HepG2 (cell line): ENCODE results near the gene GATB. TPM values are rescaled to one million over a fixed set of nuclear protein-coding genes. Genes with fewer than 3 reads are reported as not detected.

Experiments used
- ATAC-seq: fragments of 200-7000 bp; cut with Tn5 transposase; 3 replicates; pipeline ENCODE4 v1.9.1; 2020; ENCODE audit warnings: mild to moderate bottlenecking, moderate library complexity
- BruUV-seq: library from RNA; stranded (reverse); fragments of 400-500 nt; replicated peaks from 2 replicates; lab custom pipeline; 2021; lab: Mats Ljungman, UMichigan
- CTCF ChIA-PET: fragments of 300-600 bp; formaldehyde crosslinking; extraction: SDS; loops from one replicate; lab custom pipeline; 2021; ENCODE audit warnings: low total read pairs, inconsistent platforms, low intra/inter-chr PET ratio; lab: Yijun Ruan, JAX
- POLR2A ChIA-PET: fragments of 350-600 bp; sonication (Branson Sonifier 250); formaldehyde crosslinking; loops from one replicate; lab custom pipeline; 2020; ENCODE audit warnings: antibody characterized with exemption, inconsistent platforms; lab: Yijun Ruan, JAX
- DNase-seq: peaks from one replicate; pipeline ENCODE4 v3.0.0-alpha.2; 2015; ENCODE audit warnings: low spot score
- FAIRE-seq: peaks from 3 replicates; lab custom pipeline; 2011; peaks lifted over from hg19 to GRCh38; lab: Jason Lieb, UNC
- H2AFZ ChIP-seq: one replicate; pipeline ENCODE4 v1.6.1; 2011; ENCODE audit warnings: low read length, inconsistent platforms
- H3K27ac ChIP-seq: fragments of 300-600 bp; 3 replicates; pipeline ENCODE4 v1.8.0; 2011; ENCODE audit warnings: mixed run types, mild to moderate bottlenecking, mixed read lengths, low read length, inconsistent platforms; ENCODE audit not compliant: insufficient read depth; ENCODE audit errors: extremely low read length
- H3K27me3 ChIP-seq, 2 experiments: fragments of 200-600 bp in 1 of 2; 2 replicates in 1 of 2; 3 replicates in 1 of 2; pipeline versions ENCODE4 v1.6.0 to v1.8.0; 2011; ENCODE audit warnings: low read length in 2 of 2, mild to moderate bottlenecking in 2 of 2, moderate library complexity in 2 of 2, inconsistent platforms in 1 of 2; ENCODE audit not compliant: insufficient read depth in 2 of 2, control insufficient read depth in 1 of 2
- H3K36me3 ChIP-seq, 2 experiments: fragments of 200-600 bp in 1 of 2; replicated peaks in 1 of 2; 2 replicates in 1 of 2; 3 replicates in 1 of 2; pipeline versions ENCODE4 v1.5.1 to v1.8.0; 2011; ENCODE audit warnings: low read length in 2 of 2, inconsistent platforms in 1 of 2; ENCODE audit not compliant: insufficient read depth in 2 of 2, control insufficient read depth in 1 of 2
- H3K4me1 ChIP-seq: 2 replicates; pipeline ENCODE4 v1.5.1; 2012; ENCODE audit warnings: low read length, inconsistent platforms; ENCODE audit not compliant: insufficient read depth
- H3K4me2 ChIP-seq: 2 replicates; pipeline ENCODE4 v1.6.0; 2011; ENCODE audit warnings: low read depth, low read length, inconsistent platforms
- H3K4me3 ChIP-seq, 3 experiments: fragments of 200-600 bp in 1 of 3; sonication (generic), shearing (Covaris generic) in 1 of 3; replicated peaks in 1 of 3; 2 replicates each; pipeline ENCODE4 v1.5.1; 2011 to 2016; ENCODE audit warnings: low read length in 3 of 3, inconsistent platforms in 2 of 3, low read depth in 2 of 3, mild to moderate bottlenecking in 2 of 3, control low read depth in 1 of 3, mixed read lengths in 1 of 3; ENCODE audit not compliant: insufficient read depth in 1 of 3
- H3K79me2 ChIP-seq: one replicate; pipeline ENCODE4 v1.6.1; 2011; ENCODE audit warnings: low read length, inconsistent platforms; ENCODE audit not compliant: insufficient read depth
- H3K9ac ChIP-seq: 2 replicates; pipeline ENCODE4 v1.6.0; 2011; ENCODE audit warnings: mild to moderate bottlenecking, low read depth, low read length, inconsistent platforms; ENCODE audit not compliant: insufficient read depth
- H3K9me3 ChIP-seq: 2 replicates; pipeline ENCODE4 v1.5.1; 2012; ENCODE audit warnings: mild to moderate bottlenecking, low read length
- H4K20me1 ChIP-seq: 2 replicates; pipeline ENCODE4 v1.6.0; 2011; ENCODE audit warnings: inconsistent platforms, mild to moderate bottlenecking, low read length, moderate library complexity; ENCODE audit not compliant: insufficient read depth
- CREB1 ChIP-seq, 2 experiments: fragments of 450-650 bp in 1 of 2; IDR thresholded peaks; 2 replicates each; pipeline ENCODE4 v1.6.1; 2016 to 2017; ENCODE audit warnings: control low read depth in 1 of 2, mild to moderate bottlenecking in 1 of 2, missing compliant biosample characterization in 1 of 2, missing genetic modification characterization in 1 of 2
- CREB3 ChIP-seq: sonication (generic); formaldehyde crosslinking; IDR thresholded peaks from 2 replicates; pipeline ENCODE4 v1.5.0; 2020; ENCODE audit warnings: missing genetic modification reagents
- DPF2 ChIP-seq: sonication (generic); formaldehyde crosslinking; IDR thresholded peaks from 2 replicates; pipeline ENCODE4 v1.4.0; 2020; ENCODE audit warnings: mild to moderate bottlenecking, low read depth, missing genetic modification reagents, borderline replicate concordance
- MBD4 ChIP-seq: IDR thresholded peaks from 2 replicates; pipeline ENCODE4 v1.6.1; 2012; ENCODE audit warnings: low read length, inconsistent platforms, borderline replicate concordance
- MEIS2 ChIP-seq: sonication (generic); formaldehyde crosslinking; IDR thresholded peaks from 2 replicates; pipeline ENCODE4 v1.9.0; 2021; ENCODE audit warnings: mild to moderate bottlenecking, missing genetic modification reagents
- MTF1 ChIP-seq: sonication (generic); formaldehyde crosslinking; IDR thresholded peaks from 2 replicates; pipeline ENCODE4 v1.5.0; 2020; ENCODE audit warnings: missing genetic modification reagents
- PAXIP1 ChIP-seq: sonication (generic); formaldehyde crosslinking; conservative IDR thresholded peaks from 2 replicates; pipeline ENCODE4 v1.4.0; 2020; ENCODE audit warnings: mild to moderate bottlenecking, missing genetic modification reagents, moderate library complexity
- PCBP2 ChIP-seq: fragments of 200-400 bp; formaldehyde crosslinking; optimal IDR thresholded peaks from 2 replicates; pipeline ENCODE3; 2018; ENCODE audit warnings: low read length, low read depth; ENCODE audit not compliant: poor library complexity, severe bottlenecking
- RFX1 ChIP-seq: fragments of 450-650 bp; IDR thresholded peaks from 2 replicates; pipeline ENCODE4 v1.6.1; 2017
- RXRA ChIP-seq: sonication (generic); formaldehyde crosslinking; IDR thresholded peaks from 2 replicates; pipeline ENCODE4 v1.5.1; 2020; ENCODE audit warnings: missing genetic modification reagents
- SRSF4 ChIP-seq: fragments of 200-400 bp; formaldehyde crosslinking; IDR thresholded peaks from one replicate; pipeline ENCODE4 v1.6.1; 2018; ENCODE audit warnings: mild to moderate bottlenecking, low read depth, low read length, moderate library complexity; ENCODE audit not compliant: poor library complexity, severe bottlenecking
- ZNF124 ChIP-seq: sonication (generic); formaldehyde crosslinking; IDR thresholded peaks from 2 replicates; pipeline ENCODE4 v1.4.0; 2020; ENCODE audit warnings: missing genetic modification reagents
- ZNF296 ChIP-seq: sonication (generic); formaldehyde crosslinking; conservative IDR thresholded peaks from 2 replicates; pipeline ENCODE4 v1.5.0; 2020; ENCODE audit warnings: mild to moderate bottlenecking, missing genetic modification reagents
- ZNF30 ChIP-seq: sonication (generic); formaldehyde crosslinking; IDR thresholded peaks from 2 replicates; pipeline ENCODE4 v1.5.0; 2020; ENCODE audit warnings: mild to moderate bottlenecking, missing genetic modification reagents
- ZNF33B ChIP-seq: sonication (generic); formaldehyde crosslinking; IDR thresholded peaks from 2 replicates; pipeline ENCODE4 v1.5.1; 2020; ENCODE audit warnings: mild to moderate bottlenecking, missing genetic modification reagents
- ZNF503 ChIP-seq: sonication (generic); formaldehyde crosslinking; IDR thresholded peaks from 2 replicates; pipeline ENCODE4 v1.4.0; 2020; ENCODE audit warnings: missing genetic modification reagents
- ZNF768 ChIP-seq: sonication (generic); formaldehyde crosslinking; IDR thresholded peaks from 2 replicates; pipeline ENCODE4 v1.4.0; 2020; ENCODE audit warnings: missing genetic modification reagents
- ZSCAN5A ChIP-seq: sonication (generic); formaldehyde crosslinking; IDR thresholded peaks from 2 replicates; pipeline ENCODE4 v1.8.0; 2022; ENCODE audit warnings: mild to moderate bottlenecking, missing genetic modification reagents, borderline replicate concordance
- in situ Hi-C: cut with HindIII; loops from 2 replicates; pipeline ENCODE4 v1.10.0; 2017; ENCODE audit warnings: low pct_unique_long_range_greater_than_20kb; ENCODE audit not compliant: extremely low pct_ligation_motif_present
- intact Hi-C: fragments of 100-400 bp; cut with micrococcal nuclease; formaldehyde crosslinking; loops from one replicate; pipeline ENCODE4 v1.10.0; 2022; ENCODE audit not compliant: unreplicated experiment
- polyA plus RNA-seq, 8 experiments: library from polyadenylated mRNA; depleted of rRNA in 3 of 8; stranded (reverse) in 7 of 8; unstranded in 1 of 8; fragments of >200 nt; fragmentation: Illumina TruSeq in 4 of 8; extraction: Trizol in 4 of 8; gene quantifications; 2 replicates each; pipeline versions ENCODE4 v1.2.1 to v1.2.3, GENCODE V29; 2011 to 2016; ENCODE audit warnings: low read depth in 4 of 8, missing spikeins in 1 of 8, mixed read lengths in 1 of 8; ENCODE audit not compliant: insufficient read depth in 1 of 8
- total RNA-seq, 5 experiments: library from RNA; depleted of rRNA; stranded (reverse); fragments of >200 nt; fragmentation: Illumina TruSeq; extraction: Trizol; gene quantifications; 2 replicates each; pipeline ENCODE4 v1.2.3, GENCODE V29; 2016; ENCODE audit warnings: low read depth in 1 of 5

Gene GATB
- total and polyA plus RNA-seq, 2 of the 13 experiments (the other 11 are each of a cell fraction or from before 2014, with no cell fraction given) = 32.3 to 32.4 TPM

GRCh38 chr4:151797853-151798252 is 37.0 kb upstream of the GATB start:
- Histone ChIP-seq H3K36me3 (no peaks in the 10 kb centered on the region), H3K4me3 (no peak overlapping the region), H4K20me1 (no peaks in the 10 kb centered on the region), H3K27me3 (peaks cover 1 to 7% of the 10 kb centered on the region in 2 experiments; a peak in 2 of 5 replicates), H3K4me2 (no peak overlapping the region), H3K9ac (no peak overlapping the region), H3K79me2 (no peaks in the 10 kb centered on the region), H3K27ac (no peak overlapping the region), H2AFZ (no peak overlapping the region), H3K4me1 (no peaks in the 10 kb centered on the region), H3K9me3 (no peaks in the 10 kb centered on the region)
- ATAC-seq (no peak), FAIRE-seq (no peak), DNase-seq (no peak)
- intact Hi-C loops (no loop called here), in situ Hi-C loops (no loop called here)
- ChIA-PET CTCF (no interaction called here), POLR2A (no interaction called here)
- BruUV-seq = no TSS peak
- no peak for TF ChIP-seq PCBP2
- no peak for TF ChIP-seq ZNF30 (CRISPR knock-in tag)
- no peak for TF ChIP-seq ZNF124 (CRISPR knock-in tag)
- TF ChIP-seq SRSF4 = no peak
- no peak for TF ChIP-seq ZNF768 (CRISPR knock-in tag)
- TF ChIP-seq ZNF296 (CRISPR knock-in tag) = no peak
- TF ChIP-seq ZSCAN5A = no peak
- no peak for TF ChIP-seq ZNF503 (CRISPR knock-in tag)
- TF ChIP-seq PAXIP1 (CRISPR knock-in tag) = no peak
- no peak for TF ChIP-seq MTF1
- no peak for TF ChIP-seq RXRA
- TF ChIP-seq ZNF33B (CRISPR knock-in tag) = no peak
- no peak for TF ChIP-seq DPF2
- TF ChIP-seq CREB1 (IDR thresholded peaks at IDR 0.05) = no peak
- TF ChIP-seq CREB1 (CRISPR knock-in tag; IDR thresholded peaks at IDR 0.05) = no peak
- TF ChIP-seq RFX1 = no peak
- no peak for TF ChIP-seq MBD4
- TF ChIP-seq MEIS2 = no peak
- TF ChIP-seq CREB3 = no peak
